SIG-M5 treated with dmso at 0.1 percent for 504 hours (cell line): ENCODE measurements around the gene PNKD.
A peak's percentile ranks its signal among the peaks of the same experiment; 100 is the strongest.

Experiments
- DNase-seq: peaks from one replicate; lab custom pipeline; 2025; ENCODE audit not compliant: unreplicated experiment; lab: John Stamatoyannopoulos, UW

The PNKD gene, protein sequence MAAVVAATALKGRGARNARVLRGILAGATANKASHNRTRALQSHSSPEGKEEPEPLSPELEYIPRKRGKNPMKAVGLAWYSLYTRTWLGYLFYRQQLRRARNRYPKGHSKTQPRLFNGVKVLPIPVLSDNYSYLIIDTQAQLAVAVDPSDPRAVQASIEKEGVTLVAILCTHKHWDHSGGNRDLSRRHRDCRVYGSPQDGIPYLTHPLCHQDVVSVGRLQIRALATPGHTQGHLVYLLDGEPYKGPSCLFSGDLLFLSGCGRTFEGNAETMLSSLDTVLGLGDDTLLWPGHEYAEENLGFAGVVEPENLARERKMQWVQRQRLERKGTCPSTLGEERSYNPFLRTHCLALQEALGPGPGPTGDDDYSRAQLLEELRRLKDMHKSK

DNA sequence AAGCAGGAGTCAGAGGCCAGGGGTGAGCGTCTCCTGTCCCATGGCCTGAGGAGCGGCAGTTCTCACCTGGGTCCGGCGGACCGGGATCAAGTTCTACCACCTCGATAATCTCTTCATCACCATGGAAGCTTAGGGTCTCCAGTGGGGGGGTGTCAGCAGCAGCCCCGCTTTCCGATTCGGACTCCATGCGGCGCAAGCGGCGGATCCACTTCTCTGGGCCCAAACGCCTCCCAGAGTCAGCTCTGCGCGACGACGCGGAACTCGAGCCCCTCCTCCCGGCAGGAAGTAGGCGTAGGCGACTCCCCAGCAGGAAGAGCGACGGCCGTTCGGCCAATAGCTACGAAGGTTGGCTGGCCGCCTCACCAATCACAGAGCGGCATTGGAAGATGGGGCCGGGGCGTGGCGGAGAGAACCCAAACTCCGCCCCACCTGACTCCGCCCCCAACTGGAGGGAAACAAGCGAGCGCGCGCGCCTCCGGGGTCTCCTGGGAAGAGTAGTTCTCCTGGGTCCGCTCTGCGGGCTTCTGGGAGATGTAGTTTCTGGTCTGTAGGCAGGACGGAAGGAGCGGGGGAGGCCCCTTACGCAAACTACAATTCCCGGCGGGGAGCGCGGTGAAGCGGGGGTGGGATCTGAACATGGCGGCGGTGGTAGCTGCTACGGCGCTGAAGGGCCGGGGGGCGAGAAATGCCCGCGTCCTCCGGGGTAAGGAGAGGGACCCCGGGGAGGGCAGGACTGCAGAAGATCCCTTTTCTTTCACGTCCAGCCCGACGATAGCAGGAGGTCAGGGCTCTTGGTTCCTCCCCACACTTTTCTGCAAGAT is at the start of gene PNKD, which contains the start of gene AAMP:
PNKD (plus strand) TSS at position 620 of the 821 bp plus-strand sequence; CDS start at position 637, 17 bp downstream.
AAMP (minus strand) TSS at position 238 of the 821 bp plus-strand sequence; CDS start at position 187, 51 bp downstream.
- peak; percentile 99 for DNase-seq

DNA sequence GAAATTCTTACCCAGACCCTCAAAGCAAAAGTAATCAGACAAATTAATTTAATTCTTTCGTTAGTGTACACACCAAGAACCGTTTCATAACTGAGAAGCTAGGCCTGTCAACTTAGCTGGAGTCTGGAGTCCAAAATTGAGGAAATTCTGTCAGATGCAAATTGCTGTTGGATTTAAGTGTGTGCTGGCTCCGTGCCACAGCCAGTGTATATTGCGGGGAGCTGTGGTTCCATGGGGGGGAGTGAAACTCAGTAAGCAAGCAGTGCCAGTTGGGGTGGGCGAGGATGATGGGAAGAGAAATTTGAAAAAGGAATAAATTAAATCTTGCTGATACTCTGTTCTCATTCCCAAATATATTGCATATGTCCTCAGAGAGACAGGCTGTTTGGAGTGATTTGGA is 49.3 kb upstream of the PNKD start:
- peak; percentile 25 for DNase-seq

DNA sequence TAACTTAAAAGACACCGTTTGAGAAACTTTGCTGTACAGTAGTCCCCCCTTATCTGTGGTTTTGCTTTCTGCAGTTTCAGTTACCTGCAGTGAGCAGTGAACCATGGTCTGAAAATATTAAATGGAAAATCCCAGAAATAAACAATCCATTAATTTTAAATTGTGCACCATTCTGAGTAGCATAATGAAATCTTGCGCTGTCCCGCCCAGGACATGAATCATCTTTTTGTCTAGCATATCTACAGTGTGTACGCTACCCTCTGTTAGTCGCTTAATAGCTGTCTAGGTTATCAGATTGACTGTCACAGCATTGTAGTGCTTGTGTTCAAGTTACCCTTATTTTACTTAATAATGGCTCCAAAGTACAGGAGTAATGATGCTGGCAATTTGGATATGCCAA is 47.3 kb upstream of the PNKD start:
- DNase-seq, result no peak

DNA sequence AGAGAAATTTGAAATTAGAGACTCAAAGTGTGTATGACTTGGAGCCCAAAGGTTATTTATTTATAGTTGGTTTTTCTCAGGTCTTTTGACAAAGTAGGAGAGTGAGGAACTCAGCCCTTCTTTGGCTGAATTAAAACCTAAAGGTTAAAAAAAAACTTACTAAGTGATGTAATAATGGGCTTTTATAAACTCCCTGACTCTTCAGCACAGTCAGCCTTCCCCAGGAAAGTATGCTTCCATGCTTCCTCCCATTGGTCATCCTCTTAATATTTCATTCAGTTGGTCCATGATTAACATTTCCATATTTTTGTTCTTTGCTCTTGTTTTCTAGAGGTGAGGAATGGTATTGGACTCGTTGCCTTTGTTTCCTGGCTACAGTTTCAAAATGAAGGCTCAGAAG is 46.1 kb upstream of the PNKD start:
- no peak for DNase-seq

DNA sequence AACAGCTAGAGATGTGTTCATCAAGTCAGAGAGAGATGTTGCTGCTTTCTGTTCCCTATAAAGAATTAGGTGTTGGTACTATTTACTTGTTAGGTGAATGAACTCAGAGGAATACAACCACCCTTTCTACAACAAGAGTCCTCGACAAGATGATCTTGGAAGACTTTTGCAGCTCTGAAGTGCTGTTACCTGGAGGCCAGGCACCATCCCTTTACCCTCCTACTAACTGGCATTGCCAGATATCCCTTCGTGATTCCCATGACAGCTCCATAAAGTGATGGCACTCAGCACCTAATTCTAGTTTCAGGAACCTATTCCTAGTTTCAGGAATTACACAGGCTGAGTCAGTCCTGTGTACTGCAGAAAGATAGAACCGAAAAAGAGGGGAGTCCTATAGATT is 43.4 kb upstream of the PNKD start:
- no peak for DNase-seq

DNA sequence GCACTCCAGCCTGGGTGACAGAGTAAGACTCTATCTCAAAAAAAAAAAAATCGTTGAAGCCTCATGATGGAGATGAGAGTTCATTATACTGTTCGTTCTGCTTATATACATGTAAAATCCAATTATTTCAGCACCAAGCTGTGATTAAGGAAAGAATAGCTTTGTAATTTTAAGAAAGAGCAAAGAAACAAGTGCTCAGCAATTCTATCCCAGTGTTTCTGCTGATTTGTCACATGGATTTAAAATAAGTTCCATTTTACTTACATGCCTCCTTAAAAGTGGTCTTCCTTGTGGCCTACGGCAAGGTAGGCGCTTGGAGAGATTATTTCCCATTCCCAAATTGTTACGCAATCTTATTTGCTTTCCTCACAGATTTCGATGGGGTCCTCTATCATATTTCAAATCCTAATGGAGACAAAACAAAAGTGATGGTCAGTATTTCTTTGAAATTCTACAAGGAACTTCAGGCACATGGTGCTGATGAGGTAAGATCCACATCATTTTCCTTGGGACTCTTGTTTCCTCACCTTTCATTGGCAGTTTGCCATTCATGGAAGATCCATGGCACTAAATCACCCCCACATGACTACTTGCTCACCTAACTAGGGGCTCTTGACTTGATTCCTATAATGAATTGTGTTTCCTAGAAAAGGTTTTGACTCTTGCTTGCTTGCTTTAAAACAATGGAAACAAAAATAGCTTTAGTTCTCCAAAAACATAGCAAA is 41.8 kb upstream of the PNKD start:
- DNase-seq, result peak; percentile 83

DNA sequence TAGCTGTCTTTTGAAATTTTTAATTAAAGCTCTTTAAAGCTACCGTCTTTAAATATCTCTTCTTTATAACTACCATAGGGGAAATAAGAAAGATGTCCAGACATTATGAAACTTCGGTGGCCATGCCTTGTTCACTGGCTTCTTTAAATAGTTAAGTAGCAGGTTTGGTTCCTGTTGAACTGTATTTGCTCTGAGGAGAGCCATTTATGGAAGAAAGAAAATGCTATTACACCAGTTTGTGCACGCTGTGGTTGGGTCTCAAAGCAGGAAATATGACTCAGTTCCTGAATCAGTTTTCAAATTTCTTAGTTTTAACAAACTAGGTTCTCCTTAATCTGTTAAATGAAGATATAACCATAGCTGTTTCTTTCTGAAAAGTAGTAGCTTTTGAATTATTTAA is 41.1 kb upstream of the PNKD start:
- peak; percentile 96 for DNase-seq

DNA sequence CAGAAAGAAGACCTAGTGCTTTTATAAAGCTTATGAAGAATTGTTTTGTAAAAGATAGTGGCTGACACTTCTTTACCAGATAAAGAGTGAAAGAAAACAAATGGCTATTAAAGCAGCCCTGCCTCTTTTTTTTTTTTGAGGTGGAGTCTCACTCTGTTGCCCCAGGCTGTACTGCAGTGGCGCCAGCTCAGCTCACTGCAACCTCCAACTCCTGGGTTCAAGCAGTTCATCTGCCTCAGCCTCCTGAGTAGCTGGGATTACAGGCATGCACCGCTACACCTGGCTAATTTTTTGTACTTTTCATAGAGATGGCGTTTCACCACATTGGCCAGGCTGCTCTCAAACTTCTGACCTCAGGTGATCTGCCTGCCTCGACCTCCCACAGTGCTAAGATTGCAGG is 40.5 kb upstream of the PNKD start:
- DNase-seq, result no peak

DNA sequence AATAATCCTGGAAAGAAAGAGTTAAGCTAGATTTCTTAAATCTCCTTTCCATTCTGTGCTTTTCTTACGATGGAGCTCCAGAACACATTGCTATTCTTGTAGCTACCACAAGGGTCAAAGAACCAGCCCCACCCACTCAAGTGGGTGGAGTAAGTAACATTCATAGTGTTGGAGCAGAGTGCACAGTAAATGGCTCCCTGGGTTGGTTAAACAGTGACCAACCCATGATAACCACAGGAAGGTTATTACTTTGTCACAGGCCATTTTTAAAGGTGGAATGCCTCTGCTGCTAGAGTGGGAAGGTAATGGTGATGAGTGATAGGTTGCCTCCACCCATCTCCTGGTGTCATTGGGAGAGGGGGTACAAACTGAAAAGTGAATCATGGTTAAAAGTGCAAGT is 39.4 kb upstream of the PNKD start:
- peak; percentile 65 for DNase-seq

DNA sequence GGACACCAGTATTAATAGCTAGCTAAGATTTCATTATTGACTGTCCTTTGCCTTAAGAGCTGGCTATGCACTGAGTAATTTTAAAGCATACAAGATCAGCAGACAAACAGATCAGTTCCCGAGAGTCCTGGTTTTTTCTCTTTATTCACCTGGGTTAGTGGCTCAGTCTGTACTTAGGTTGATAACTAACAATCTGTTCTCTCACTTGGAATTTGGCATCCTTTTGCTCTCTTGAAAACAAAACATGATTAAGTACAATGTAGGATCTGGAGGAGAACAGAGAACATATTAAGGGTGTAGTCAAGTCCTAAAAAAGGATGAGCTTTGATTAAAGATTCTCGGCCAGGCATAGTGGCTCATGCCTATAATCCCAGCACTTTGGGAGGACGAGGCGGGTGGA is 36.8 kb upstream of the PNKD start:
- DNase-seq, result no peak

DNA sequence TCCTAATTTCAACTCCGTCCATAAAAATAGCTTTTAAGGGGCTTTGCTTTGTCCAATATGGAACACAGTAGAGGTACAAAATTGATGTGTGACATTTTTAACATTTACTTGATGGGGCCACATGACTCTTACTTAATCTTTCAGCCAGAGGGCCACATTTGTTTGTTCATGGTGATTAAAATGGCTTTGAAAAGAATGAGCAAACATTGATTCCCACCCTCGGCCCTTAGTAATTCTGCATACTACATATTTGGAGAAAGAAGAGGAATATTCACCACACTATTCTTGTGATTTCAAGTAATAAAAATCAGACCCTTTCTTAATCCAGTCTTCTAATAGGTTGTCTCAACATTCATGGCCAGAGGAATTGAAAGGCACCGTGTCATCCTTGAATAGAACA is 35.8 kb upstream of the PNKD start:
- DNase-seq, result no peak

DNA sequence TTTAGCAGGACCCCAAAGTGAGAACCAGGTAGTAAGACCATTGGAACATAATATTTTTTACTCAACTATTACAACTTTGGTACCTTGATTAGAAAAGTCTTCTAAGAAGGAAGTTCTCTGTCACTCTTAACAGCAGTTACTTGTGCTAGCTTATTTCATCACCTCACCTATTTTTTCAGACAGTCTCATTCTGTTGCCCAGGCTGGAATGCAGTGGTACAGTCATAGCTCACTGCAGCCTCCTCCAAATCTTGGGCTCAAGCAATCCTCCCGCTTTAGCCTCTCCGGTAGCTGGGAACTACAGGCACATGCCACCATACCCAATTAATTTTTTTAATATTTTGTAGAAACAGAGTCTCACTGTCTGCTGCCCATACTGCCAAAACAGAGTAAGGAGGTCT is 35.3 kb upstream of the PNKD start:
- no peak for DNase-seq

DNA sequence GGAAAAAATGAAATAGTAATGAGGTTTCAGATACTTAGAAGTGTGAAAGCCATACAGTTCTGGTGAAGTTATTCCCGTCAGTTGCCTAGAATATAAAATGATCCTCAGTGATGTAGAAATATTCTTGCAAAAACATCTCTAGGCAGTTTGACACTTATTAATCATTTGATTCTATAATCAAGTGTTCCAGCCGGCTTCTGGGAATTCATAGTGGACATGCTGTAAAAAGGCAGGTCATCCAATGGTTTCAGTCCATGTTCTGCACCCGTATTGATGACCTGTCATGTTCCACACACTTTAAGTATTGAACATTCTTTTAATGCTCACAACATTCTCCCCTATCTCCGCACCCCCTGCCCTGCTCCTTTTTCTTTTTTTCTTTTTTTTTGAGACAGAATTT is 33.5 kb upstream of the PNKD start:
- no peak for DNase-seq

DNA sequence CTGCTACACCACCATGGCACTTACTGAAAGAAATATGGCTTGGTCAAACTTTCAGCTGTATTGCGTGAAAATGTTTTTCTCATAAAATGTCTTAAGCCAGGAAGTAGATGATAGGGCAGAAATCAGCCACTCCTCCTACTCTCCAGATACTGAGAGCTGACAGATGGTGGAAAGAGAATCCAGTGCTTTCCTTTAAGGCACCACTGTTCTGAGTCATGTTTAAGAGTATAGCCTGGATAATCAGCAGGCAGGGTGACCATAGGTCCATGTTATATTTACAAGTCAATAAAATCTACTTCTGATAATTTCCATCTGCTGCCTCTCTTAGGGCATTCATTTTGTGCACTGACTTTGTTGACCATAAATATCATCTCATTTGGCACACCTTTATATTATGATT is 31.4 kb upstream of the PNKD start:
- DNase-seq, result no peak

DNA sequence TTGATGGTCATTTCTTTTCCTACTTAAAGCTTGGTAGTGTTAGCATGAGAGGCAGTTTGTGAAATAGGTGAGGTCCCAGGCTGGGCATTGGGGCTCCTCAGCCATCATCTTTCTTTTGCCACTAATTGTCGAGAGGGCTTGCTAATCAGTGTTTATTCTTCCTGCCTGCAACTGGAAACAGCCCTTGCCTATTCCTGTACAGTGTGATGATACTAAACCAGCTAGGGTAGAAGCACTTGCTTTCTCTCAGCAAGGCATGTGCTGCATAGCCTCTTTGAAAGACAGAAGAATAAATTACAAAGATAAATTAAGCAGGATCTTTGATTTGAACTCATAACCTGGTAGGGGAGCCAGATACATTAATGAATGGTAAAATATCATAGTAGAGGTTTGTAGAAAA is 26.1 kb upstream of the PNKD start:
- no peak for DNase-seq

DNA sequence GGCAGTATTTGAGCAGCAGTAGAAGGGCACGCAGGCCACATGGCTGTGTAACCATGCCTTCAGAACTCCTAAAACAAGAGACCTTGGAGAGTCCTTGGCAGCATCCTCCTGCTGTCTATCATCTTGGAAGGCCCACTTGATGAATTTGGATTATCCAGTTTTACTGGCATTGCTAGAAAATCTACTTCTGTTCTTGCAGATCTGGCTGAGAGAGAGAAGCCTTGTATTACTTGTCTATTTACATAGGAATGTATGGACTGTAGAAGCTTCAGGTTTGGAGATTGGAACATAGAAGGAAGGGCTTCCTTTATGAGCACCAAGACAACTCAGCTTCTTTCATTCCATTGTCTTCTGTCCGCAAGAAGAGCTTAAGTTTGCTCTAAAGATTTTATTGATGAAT is 25.7 kb upstream of the PNKD start:
- DNase-seq, result no peak

DNA sequence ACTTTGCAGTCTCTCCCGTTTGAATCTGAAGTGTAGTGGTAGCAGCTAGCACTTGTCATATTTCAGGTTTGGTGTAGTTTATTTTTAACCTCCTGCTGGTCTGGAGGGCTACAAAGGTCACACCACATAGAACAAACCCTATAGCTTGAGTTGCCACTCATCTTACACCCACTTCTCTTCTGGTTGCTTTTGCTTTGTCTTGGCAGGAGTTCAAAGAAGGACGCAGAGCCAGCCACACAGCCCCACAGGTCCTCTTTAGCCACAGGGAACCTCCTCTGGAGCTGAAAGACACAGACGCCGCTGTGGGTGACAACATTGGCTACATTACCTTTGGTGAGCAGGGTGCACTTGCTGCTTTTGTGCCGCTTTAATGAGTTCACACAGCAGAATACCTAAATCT is 25.1 kb upstream of the PNKD start:
- no peak for DNase-seq

DNA sequence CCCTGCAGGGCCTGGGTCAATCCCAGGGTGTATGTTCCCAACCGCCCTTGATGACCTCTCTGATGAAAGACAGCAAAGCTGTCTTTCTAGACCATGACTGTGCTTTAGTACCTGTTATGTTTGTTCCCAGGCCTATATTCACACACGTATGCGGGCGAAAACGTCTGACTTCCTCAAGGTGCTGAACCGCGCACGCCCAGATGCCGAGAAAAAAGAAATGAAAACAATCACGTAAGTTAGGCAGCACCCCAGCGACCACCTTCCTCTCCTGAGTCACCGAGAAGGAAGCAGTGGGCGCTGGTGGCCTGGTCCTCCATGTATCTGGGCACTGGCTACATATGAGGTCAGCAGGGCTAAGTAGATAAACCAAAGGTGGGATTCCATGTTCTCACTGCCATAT is 20.6 kb upstream of the PNKD start:
- no peak for DNase-seq

DNA sequence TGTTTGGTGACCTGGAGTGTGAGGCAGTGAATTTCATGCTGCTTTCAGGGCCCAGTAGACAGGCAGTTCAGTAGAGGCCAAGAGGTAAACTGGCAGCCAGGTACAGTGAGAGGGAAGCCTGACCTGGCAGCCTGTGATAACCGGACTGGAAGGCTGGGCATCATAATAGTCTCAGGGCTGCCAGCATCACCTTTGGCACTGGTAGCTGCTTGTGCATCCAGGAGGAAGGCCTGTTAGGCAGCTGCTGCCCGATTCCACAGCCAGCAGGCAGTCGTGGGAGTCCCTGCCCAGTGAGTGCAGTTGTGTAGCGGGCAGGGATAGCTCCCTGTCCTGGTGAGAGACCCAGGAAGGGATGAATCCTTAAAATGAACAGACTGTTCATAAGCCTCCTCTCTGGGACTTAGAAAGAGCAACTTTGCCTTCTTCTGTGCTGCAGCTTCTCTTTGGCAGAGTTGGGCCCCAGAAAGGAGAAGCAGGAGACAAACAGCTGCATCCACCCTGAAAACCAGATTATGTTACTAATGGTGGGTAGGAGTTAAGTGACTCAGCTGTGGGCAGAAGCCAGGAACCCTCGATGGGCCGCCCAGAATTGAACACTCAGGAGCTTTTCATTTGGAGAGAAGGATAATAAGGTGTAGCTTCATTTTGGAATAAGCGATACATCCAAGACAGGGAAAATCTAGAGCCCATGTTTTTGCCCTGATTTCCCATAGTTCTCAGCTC is 17.6 kb upstream of the PNKD start:
- peak; percentile 48 for DNase-seq

DNA sequence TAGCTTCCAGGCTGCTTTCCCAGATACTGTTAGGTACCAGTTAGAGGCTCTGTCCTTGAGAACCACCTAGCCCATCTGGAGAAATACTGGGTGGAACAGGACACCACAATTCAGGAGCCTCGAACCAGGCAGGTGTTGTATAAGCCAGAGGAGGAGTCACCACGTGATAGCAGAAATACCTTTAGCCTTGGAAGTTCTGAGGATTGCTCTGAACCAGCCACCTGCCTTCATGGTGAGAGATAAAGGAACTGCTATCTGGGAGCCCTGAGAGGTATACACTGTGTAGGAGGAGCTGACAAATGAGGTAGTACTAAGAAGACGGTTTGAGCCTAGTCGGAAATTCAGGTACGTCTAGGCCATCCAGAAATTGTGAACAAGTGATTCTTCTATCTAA is 17.1 kb upstream of the PNKD start:
- DNase-seq, result no peak

DNA sequence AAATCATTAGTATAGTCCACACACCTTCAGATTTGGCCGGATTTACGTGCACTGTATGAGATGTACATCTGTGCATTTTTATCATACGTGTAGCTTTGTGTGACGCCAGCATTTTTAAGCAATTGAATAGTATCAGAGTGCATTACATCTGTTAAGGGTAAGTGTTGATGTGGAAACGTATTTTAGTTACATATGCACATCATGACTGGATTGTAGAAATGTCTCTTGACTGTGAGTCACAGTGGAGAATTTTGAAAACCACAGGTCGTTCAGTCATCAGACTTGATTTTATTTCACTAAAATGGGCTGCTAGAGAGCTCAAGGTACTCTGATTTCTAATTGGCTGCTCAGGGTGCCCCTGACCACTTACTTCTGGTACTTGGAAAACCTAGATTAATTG is 14.9 kb upstream of the PNKD start:
- DNase-seq, result no peak
